ENCODE results near the gene FPR2.
A peak's percentile ranks its signal among the peaks of the same experiment; 100 is the strongest.

The FPR2 gene

GRCh38 chr19:51808333-51808986 lies 47.5 kb downstream of the FPR2 start:
- no peaks in the 10 kb centered on the region for H3K4me1 ChIP-seq
- no peak overlapping the region for H3K27ac ChIP-seq
- no peaks in the 10 kb centered on the region for H3K9me3 ChIP-seq
- H3K4me3 ChIP-seq = no peak overlapping the region
- TF ChIP-seq CTCF (IDR thresholded peaks at IDR 0.05) = no peak
- no peaks in the 10 kb centered on the region for H3K27me3 ChIP-seq
- H3K36me3 ChIP-seq = no peaks in the 10 kb centered on the region
- intact Hi-C loops (cut with DNase I; ENCODE audit: low total_unique reads) = no loop called here
- DNase-seq = no peak

DNA sequence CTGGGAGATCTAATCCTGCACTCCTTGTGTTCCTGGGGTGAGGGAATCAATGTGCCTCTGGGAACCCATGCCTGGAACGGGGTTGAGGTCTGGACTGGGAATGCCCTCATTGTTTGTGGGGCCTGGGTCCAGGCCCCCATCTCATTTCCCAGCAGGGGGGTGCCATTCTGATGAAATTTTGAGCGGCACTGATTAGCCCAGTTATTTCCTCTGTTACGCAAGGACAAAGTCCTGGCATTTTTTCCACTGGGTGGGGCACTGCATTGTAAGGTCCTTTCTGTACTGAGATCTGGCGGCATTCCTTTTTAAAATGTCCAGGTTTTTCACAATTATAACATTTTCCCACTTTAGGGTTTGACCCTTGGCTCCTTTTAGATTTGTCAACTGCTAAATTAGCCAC lies 48.8 kb downstream of the FPR2 start:
- intact Hi-C loops (cut with DNase I; ENCODE audit: low total_unique reads) = no loop called here
- no peaks in the 10 kb centered on the region for H3K27me3 ChIP-seq

DNA sequence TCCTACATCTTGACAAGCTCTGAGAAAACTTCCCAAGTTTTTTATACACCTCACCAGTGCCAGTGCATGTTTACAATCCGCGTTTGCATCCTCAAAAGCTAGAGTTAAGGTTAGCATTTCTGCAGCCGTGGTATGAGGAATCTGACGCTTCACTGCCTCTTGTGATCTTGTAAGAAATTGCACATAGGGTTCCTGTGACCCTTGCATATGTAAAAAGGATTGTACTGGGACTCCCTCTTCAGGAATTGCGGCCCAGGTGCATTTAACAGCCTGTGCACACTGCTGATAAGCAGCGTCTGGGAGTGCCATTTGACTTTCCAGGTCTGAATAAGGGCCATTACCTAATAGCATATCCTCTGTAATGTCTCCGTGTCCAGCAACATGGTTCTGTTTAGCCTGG lies 49.2 kb downstream of the FPR2 start:
- no peaks in the 10 kb centered on the region for H3K4me1 ChIP-seq
- no peak overlapping the region for H3K27ac ChIP-seq
- H3K9me3 ChIP-seq = no peaks in the 10 kb centered on the region
- no peak overlapping the region for H3K4me3 ChIP-seq
- H3K27me3 ChIP-seq = no peaks in the 10 kb centered on the region
- no peaks in the 10 kb centered on the region for H3K36me3 ChIP-seq
- TF ChIP-seq CTCF (IDR thresholded peaks at IDR 0.05) = no peak
- intact Hi-C loops (cut with DNase I; ENCODE audit: low total_unique reads) = no loop called here
- no peak for DNase-seq

More for the DNA sequence above, 48.8 kb downstream of the FPR2 start:
- no peaks in the 10 kb centered on the region for H3K4me1 ChIP-seq
- no peaks in the 10 kb centered on the region for H3K36me3 ChIP-seq
- no peak for TF ChIP-seq CTCF (IDR thresholded peaks at IDR 0.05)
- peak in 1 of 2 donors; percentile 70 for DNase-seq
- H3K9me3 ChIP-seq = no peaks in the 10 kb centered on the region
- H3K4me3 ChIP-seq = no peak overlapping the region
- H3K27ac ChIP-seq = no peak overlapping the region

DNA sequence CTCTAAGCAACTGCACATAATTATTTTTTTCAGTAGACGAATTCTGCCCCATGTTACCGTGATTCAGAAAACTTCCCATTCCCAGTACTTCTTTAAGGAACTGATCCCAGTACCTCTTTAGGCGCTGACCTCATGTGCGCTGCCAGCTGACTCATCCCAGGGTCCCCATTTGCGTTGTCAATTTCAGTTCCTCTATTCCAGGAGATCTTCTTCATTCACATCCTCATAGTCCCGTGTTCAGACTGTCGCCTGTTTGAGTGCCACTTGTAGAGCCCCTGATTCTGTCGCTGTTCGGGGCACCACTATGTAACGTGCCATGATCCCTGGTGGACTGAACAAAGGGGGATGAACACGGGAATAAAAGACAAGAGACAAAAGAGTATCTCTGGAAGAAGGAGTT lies 50.4 kb downstream of the FPR2 start:
- no peaks in the 10 kb centered on the region for H3K36me3 ChIP-seq
- H3K9me3 ChIP-seq = no peaks in the 10 kb centered on the region
- H3K27me3 ChIP-seq = no peaks in the 10 kb centered on the region
- peak; percentile 57 to 78 for DNase-seq
- no peaks in the 10 kb centered on the region for H3K4me1 ChIP-seq
- TF ChIP-seq CTCF (IDR thresholded peaks at IDR 0.05) = no peak
- H3K4me3 ChIP-seq = no peak overlapping the region
- H3K27ac ChIP-seq = no peak overlapping the region
- intact Hi-C loops (cut with DNase I; ENCODE audit: low total_unique reads) = no loop called here

DNA sequence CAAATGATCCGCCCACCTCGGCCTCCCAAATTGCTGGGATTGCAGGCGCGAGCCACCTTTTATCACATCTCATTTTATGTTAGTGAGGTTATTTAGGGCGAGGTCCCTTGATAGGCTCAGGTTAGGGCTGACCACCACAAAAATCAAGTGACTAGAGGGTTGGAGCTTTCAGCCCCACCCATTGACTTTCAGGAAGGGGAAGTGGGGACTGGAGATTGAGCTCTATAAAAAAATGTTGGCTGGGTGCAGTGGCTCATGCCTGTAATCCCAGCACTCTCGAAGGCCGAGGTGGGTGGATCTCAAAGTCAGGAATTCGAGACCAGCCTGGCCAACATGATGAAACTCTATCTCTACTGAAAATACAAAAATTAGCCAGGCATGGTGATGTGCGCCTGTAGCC lies 54.1 kb downstream of the FPR2 start:
- TF ChIP-seq CTCF (IDR thresholded peaks at IDR 0.05) = no peak
- no peaks in the 10 kb centered on the region for H3K27me3 ChIP-seq
- no peak for DNase-seq
- intact Hi-C loops (cut with DNase I; ENCODE audit: low total_unique reads) = no loop called here
- H3K9me3 ChIP-seq = no peaks in the 10 kb centered on the region
- H3K27ac ChIP-seq = no peak overlapping the region
- H3K4me1 ChIP-seq = peaks cover 0 to 8% (median 0%) of the 10 kb centered on the region in 4 donors
- H3K4me3 ChIP-seq = no peak overlapping the region
- no peaks in the 10 kb centered on the region for H3K36me3 ChIP-seq

DNA sequence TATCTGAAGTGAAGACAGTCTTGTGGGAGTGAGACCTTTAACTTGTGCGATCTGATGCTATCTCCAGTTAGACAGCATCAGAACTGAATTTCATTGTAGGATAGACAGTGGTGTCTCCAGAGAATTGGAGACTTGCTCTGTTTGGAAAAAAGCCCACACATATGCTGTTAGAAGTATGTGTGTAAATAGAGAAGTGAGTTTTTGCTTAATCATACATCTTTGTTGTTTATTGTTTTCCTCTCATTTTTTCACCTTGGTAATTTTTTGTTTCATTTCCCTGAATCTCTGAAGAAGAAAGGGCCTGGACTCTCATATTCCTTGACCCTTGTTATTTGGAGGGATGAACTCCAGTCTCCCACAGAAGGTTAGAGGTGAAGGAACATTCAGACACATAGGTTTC lies 55.7 kb downstream of the FPR2 start:
- intact Hi-C loops (cut with DNase I; ENCODE audit: low total_unique reads) = no loop called here
- no peak overlapping the region for H3K27ac ChIP-seq
- DNase-seq = no peak

More for the DNA sequence above, 55.7 kb downstream of the FPR2 start:
- no peaks in the 10 kb centered on the region for H3K36me3 ChIP-seq
- no peaks in the 10 kb centered on the region for H3K9me3 ChIP-seq
- peaks cover 0 to 8% (median 0%) of the 10 kb centered on the region in 4 donors for H3K4me1 ChIP-seq
- no peaks in the 10 kb centered on the region for H3K27me3 ChIP-seq
- H3K4me3 ChIP-seq = no peak overlapping the region
- no peak for TF ChIP-seq CTCF (IDR thresholded peaks at IDR 0.05)

All from tibial artery (tissue), 4 donors.